Prostate gland (tissue), 2 donors: ENCODE data around the gene DAD1. TPM values are rescaled to one million over a fixed set of nuclear protein-coding genes. Genes with fewer than 3 reads are reported as not detected.

Source experiments
- DNase-seq: peaks from one replicate; pipeline ENCODE4 v3.0.0-alpha.2; 2019; ENCODE audit warnings: low spot score
- H3K27ac ChIP-seq, 2 donors: fragments of 200-600 bp; sonication (generic); 2 replicates each; pipeline ENCODE4 v1.5.1; 2017 to 2019
- H3K27me3 ChIP-seq: fragments of 200-600 bp; sonication (generic); replicated peaks from 2 replicates; pipeline ENCODE4 v1.5.1; 2019; ENCODE audit not compliant: insufficient read depth
- H3K36me3 ChIP-seq, 2 donors: fragments of 200-600 bp; sonication (generic); 1 replicate in 1 of 2; 2 replicates in 1 of 2; pipeline versions ENCODE4 v1.5.1 to v1.8.1; 2017 to 2019
- H3K4me1 ChIP-seq: fragments of 200-600 bp; sonication (generic); replicated peaks from 2 replicates; pipeline ENCODE4 v1.5.1; 2019
- H3K4me3 ChIP-seq, 2 donors: fragments of 200-600 bp; sonication (generic); 2 replicates each; pipeline ENCODE4 v1.5.1; 2017 to 2019
- H3K9me3 ChIP-seq: fragments of 200-600 bp; sonication (generic); 2 replicates; pipeline ENCODE4 v1.5.1; 2017
- CTCF ChIP-seq, 4 experiments: fragments of 200-600 bp in 2 of 4; fragments of 450-650 bp in 2 of 4; sonication (generic) in 2 of 4; IDR thresholded peaks; 1 replicate in 3 of 4; 2 replicates in 1 of 4; pipeline ENCODE4 v1.5.1; 2016 to 2019; ENCODE audit warnings: antibody characterized with exemption in 4 of 4, mild to moderate bottlenecking in 2 of 4, moderate library complexity in 2 of 4
- POLR2A ChIP-seq: fragments of 450-650 bp; IDR thresholded peaks from one replicate; pipeline ENCODE4 v1.6.1; 2016; ENCODE audit warnings: antibody characterized with exemption, mild to moderate bottlenecking
- POLR2AphosphoS5 ChIP-seq: sonication (generic); formaldehyde crosslinking; IDR thresholded peaks from one replicate; pipeline ENCODE4 v1.6.1; 2017; ENCODE audit warnings: antibody characterized with exemption
- WGBS: methylation state at CpG from one replicate; pipeline ENCODE4 v1.1.5; 2018; 5-methylcytosine and 5-hydroxymethylcytosine counted together
- intact Hi-C: fragments of 100-400 bp; cut with DNase I; formaldehyde crosslinking; loops from one replicate; pipeline ENCODE4 v1.14.2; 2022
- total RNA-seq, 2 donors: library from RNA; depleted of rRNA; stranded (reverse); fragments of >200 nt; gene quantifications; one replicate each; pipeline ENCODE4 v1.1.0, GENCODE V29; 2016

DAD1 gene
- total RNA-seq, 2 donors from 2014 or later, result 231 to 289 TPM

- no peak for TF ChIP-seq CTCF (IDR thresholded peaks at IDR 0.05)
- no peak for TF ChIP-seq POLR2AphosphoS5
- no peak for TF ChIP-seq POLR2A
- intact Hi-C loops, result no loop called here
- H3K4me1 ChIP-seq, result no peaks in the 10 kb centered on the region
- H3K27me3 ChIP-seq, result no peaks in the 10 kb centered on the region
- 57% methylated on average over 6 of the region's 6 CpGs for WGBS
- DNase-seq, result no peak
- H3K4me3 ChIP-seq, result no peak overlapping the region
- H3K9me3 ChIP-seq, result no peaks in the 10 kb centered on the region
- peaks cover 6 to 22% of the 10 kb centered on the region in 2 donors for H3K36me3 ChIP-seq
- H3K27ac ChIP-seq, result no peak overlapping the region
These were observed 17.4 kb upstream of the DAD1 start for GRCh38 chr14:22606380-22606779.

GRCh38 chr14:22602862-22603261, 13.8 kb upstream of the DAD1 start:
- Histone ChIP-seq H3K4me3 (no peak overlapping the region), H3K4me1 (no peaks in the 10 kb centered on the region), H3K36me3 (peaks cover 6 to 22% of the 10 kb centered on the region in 2 donors), H3K9me3 (no peaks in the 10 kb centered on the region), H3K27ac (no peak overlapping the region), H3K27me3 (no peaks in the 10 kb centered on the region)
- DNase-seq, result no peak
- intact Hi-C loops, result no loop called here
- TF ChIP-seq POLR2A, result no peak
- no peak for TF ChIP-seq CTCF (IDR thresholded peaks at IDR 0.05)
- no peak for TF ChIP-seq POLR2AphosphoS5

GRCh38 chr14:22601996-22602395, 13.0 kb upstream of the DAD1 start:
- DNase-seq, result no peak
- Histone ChIP-seq H3K27ac (no peak overlapping the region), H3K36me3 (peaks cover 6 to 17% of the 10 kb centered on the region in 2 donors), H3K4me3 (no peak overlapping the region), H3K9me3 (no peaks in the 10 kb centered on the region), H3K4me1 (no peaks in the 10 kb centered on the region), H3K27me3 (no peaks in the 10 kb centered on the region)
- TF ChIP-seq CTCF (IDR thresholded peaks at IDR 0.05) (no peak), POLR2AphosphoS5 (no peak), POLR2A (no peak)
- 96% methylated on average over 5 of the region's 5 CpGs for WGBS
- intact Hi-C loops, result no loop called here

- no peak for TF ChIP-seq POLR2AphosphoS5
- TF ChIP-seq POLR2A, result no peak
- TF ChIP-seq CTCF (IDR thresholded peaks at IDR 0.05), result no peak
- intact Hi-C loops, result no loop called here
- WGBS, result 96% methylated on average over 2 of the region's 2 CpGs
- Histone ChIP-seq H3K27ac (no peak overlapping the region), H3K36me3 (peaks cover 6 to 12% of the 10 kb centered on the region in 2 donors), H3K4me3 (no peak overlapping the region), H3K4me1 (no peaks in the 10 kb centered on the region), H3K9me3 (no peaks in the 10 kb centered on the region), H3K27me3 (no peaks in the 10 kb centered on the region)
- DNase-seq, result no peak
These were observed 12.4 kb upstream of the DAD1 start for GRCh38 chr14:22601456-22601855.

- Histone ChIP-seq H3K27ac (no peak overlapping the region), H3K9me3 (no peaks in the 10 kb centered on the region), H3K4me1 (no peaks in the 10 kb centered on the region), H3K27me3 (no peaks in the 10 kb centered on the region), H3K36me3 (peaks cover 4 to 11% of the 10 kb centered on the region in 2 donors), H3K4me3 (no peak overlapping the region)
- no peak for TF ChIP-seq CTCF (IDR thresholded peaks at IDR 0.05)
- TF ChIP-seq POLR2AphosphoS5, result no peak
- TF ChIP-seq POLR2A, result no peak
- intact Hi-C loops, result no loop called here
- DNase-seq, result no peak
These were observed 11.0 kb upstream of the DAD1 start for GRCh38 chr14:22600027-22600426.
